ENCODE data around the gene SPPL2C.

DNA sequence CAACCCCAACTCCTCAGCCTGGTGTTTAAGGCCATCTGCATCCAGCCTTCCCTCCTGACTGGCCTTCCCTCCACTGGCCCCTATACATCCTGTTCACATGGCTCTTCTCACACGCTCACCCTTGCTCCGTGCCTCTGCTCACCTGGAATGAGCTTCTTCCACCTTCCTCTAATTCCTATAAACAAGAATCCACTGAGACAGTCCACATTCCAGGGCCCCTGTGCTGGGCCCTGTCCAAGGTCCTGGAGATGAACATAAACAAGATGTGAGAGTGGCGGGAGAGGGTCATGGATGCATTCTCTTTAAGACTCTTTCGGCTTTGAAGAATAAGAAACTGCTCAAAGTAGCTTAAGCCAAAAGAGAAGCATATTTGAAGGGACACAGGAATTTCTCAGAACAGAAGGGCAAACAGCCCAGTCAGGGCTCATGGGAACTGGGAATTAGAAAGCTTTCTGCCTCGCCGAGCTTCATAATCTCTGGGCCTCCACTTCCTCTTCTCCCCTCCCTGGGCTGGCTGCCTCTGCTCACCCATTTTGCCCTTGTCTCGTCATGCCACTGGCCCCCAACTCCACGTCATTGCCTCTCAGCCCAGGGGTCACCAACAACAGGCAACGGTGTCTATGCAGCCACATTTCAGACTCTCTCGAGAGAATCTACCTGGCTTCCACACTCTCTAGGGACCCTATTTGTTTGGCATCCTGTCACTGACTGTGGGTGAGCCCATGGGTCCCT, 13.5 kb downstream of the SPPL2C start:
- TF ChIP-seq FOXP2 (optimal IDR thresholded peaks at IDR 0.05; ENCODE audit: control extremely low read depth, extremely low read length, insufficient read depth): no peak
- no peak for TF ChIP-seq EZH2 (IDR thresholded peaks at IDR 0.05)

Measured in SK-N-MC (cell line).